HCT116 (cell line): ENCODE measurements around the gene LCMT1. TPM values are rescaled to one million over a fixed set of nuclear protein-coding genes. Genes with fewer than 3 reads are reported as not detected.

ENCODE experiments used
- ATAC-seq: fragments of 200-7000 bp; cut with Tn5 transposase; 2 replicates; pipeline ENCODE4 v1.9.1; 2020; ENCODE audit warnings: mild to moderate bottlenecking, moderate library complexity
- BruUV-seq: library from RNA; stranded (reverse); fragments of 400-500 nt; replicated peaks from 2 replicates; lab custom pipeline; 2021; lab: Mats Ljungman, UMichigan
- CTCF ChIA-PET: fragments of 300-600 bp; sonication (Branson Sonifier 250); formaldehyde crosslinking; loops from one replicate; lab custom pipeline; 2021; ENCODE audit warnings: antibody characterized with exemption; lab: Charles Lee
- POLR2A ChIA-PET: fragments of 300-600, 350-600 bp; sonication (Branson Sonifier 250); formaldehyde crosslinking; loops from one replicate; lab custom pipeline; 2021; ENCODE audit warnings: antibody characterized with exemption; lab: Charles Lee
- RAD21 ChIA-PET, 2 experiments: fragments of 300-600 bp; sonication (Branson Sonifier 250); formaldehyde crosslinking; loops; one replicate each; lab custom pipeline; 2023; ENCODE audit warnings: low total read pairs in 2 of 2; ENCODE audit not compliant: uncharacterized antibody in 2 of 2, unreplicated experiment in 2 of 2, low non-redundant PET in 1 of 2; lab: Charles Lee
- DNase-seq: peaks from one replicate; pipeline ENCODE4 v3.0.0-alpha.2; 2010; ENCODE audit warnings: low read depth, low spot score
- H2AFZ ChIP-seq: fragments of 200-600 bp; shearing (Covaris generic), sonication (generic); 2 replicates; pipeline ENCODE4 v1.6.1; 2017; ENCODE audit warnings: low read depth, mixed run types, mixed read lengths, antibody characterized with exemption, low read length; ENCODE audit not compliant: poor library complexity, severe bottlenecking
- H3K27ac ChIP-seq: 2 replicates; pipeline ENCODE4 v1.5.1; 2012; ENCODE audit warnings: low read depth, low read length
- H3K27me3 ChIP-seq: fragments of 200-600 bp; sonication (generic); 2 replicates; pipeline ENCODE4 v1.6.1; 2016; ENCODE audit warnings: mixed run types, low read length, mixed read lengths; ENCODE audit not compliant: insufficient read depth
- H3K36me3 ChIP-seq, 2 experiments: fragments of 200-500 bp in 1 of 2; fragments of 200-600 bp in 1 of 2; sonication (Bioruptor generic) in 1 of 2; sonication (generic) in 1 of 2; 2 replicates each; pipeline versions ENCODE4 v1.5.1 to v1.6.1; 2014 to 2016; ENCODE audit warnings: low read length in 2 of 2, inconsistent platforms in 1 of 2, mixed read lengths in 1 of 2, mixed run types in 1 of 2; ENCODE audit not compliant: insufficient read depth in 2 of 2, control insufficient read depth in 1 of 2
- H3K4me1 ChIP-seq, 2 experiments: fragments of 200-600 bp in 1 of 2; sonication (generic) in 1 of 2; 2 replicates each; pipeline versions ENCODE4 v1.5.1 to v1.6.1; 2012 to 2017; ENCODE audit warnings: low read length in 2 of 2, inconsistent platforms in 1 of 2, mild to moderate bottlenecking in 1 of 2, mixed read lengths in 1 of 2, mixed run types in 1 of 2, moderate library complexity in 1 of 2; ENCODE audit not compliant: insufficient read depth in 2 of 2, control insufficient read depth in 1 of 2
- H3K4me2 ChIP-seq: fragments of 200-600 bp; sonication (generic); 2 replicates; pipeline ENCODE4 v1.6.1; 2017; ENCODE audit warnings: mixed run types, low read length, mixed read lengths
- H3K4me3 ChIP-seq, 2 experiments: fragments of 200-600 bp in 1 of 2; sonication (generic) in 1 of 2; replicated peaks in 1 of 2; 2 replicates each; pipeline ENCODE4 v1.5.1; 2011 to 2016; ENCODE audit warnings: low read length in 2 of 2, control low read depth in 1 of 2, low read depth in 1 of 2, mild to moderate bottlenecking in 1 of 2, mixed read lengths in 1 of 2, mixed run types in 1 of 2
- H3K79me2 ChIP-seq: fragments of 200-600 bp; sonication (generic); 2 replicates; pipeline ENCODE4 v1.6.1; 2017; ENCODE audit warnings: mild to moderate bottlenecking, mixed run types, low read length, moderate library complexity, mixed read lengths; ENCODE audit not compliant: insufficient read depth
- H3K9ac ChIP-seq: fragments of 200-600 bp; sonication (generic); 2 replicates; pipeline ENCODE4 v1.6.1; 2016; ENCODE audit warnings: low read length, mixed read lengths
- H3K9me2 ChIP-seq: fragments of 200-600 bp; sonication (generic), shearing (Covaris generic); 2 replicates; pipeline ENCODE4 v1.6.1; 2017; ENCODE audit warnings: mixed run types, mild to moderate bottlenecking, moderate library complexity; ENCODE audit not compliant: insufficient read depth
- H3K9me3 ChIP-seq, 2 experiments: fragments of 200-500 bp in 1 of 2; fragments of 200-600 bp in 1 of 2; sonication (Bioruptor generic) in 1 of 2; sonication (generic) in 1 of 2; 2 replicates each; pipeline ENCODE4 v1.6.1; 2014 to 2017; ENCODE audit warnings: low read length in 2 of 2, mixed read lengths in 2 of 2, inconsistent platforms in 1 of 2, low read depth in 1 of 2, mild to moderate bottlenecking in 1 of 2, mixed run types in 1 of 2, moderate library complexity in 1 of 2; ENCODE audit not compliant: control insufficient read depth in 1 of 2, insufficient read depth in 1 of 2
- H4K20me1 ChIP-seq: fragments of 200-600 bp; sonication (generic), shearing (Covaris generic); 2 replicates; pipeline ENCODE4 v1.6.1; 2017; ENCODE audit warnings: mixed run types, mild to moderate bottlenecking, moderate library complexity; ENCODE audit not compliant: insufficient read depth
- CBX3 ChIP-seq: IDR thresholded peaks from 2 replicates; pipeline ENCODE4 v1.6.1; 2012; ENCODE audit warnings: low read depth
- CEBPB ChIP-seq: IDR thresholded peaks from 2 replicates; pipeline ENCODE4 v1.6.1; 2012; ENCODE audit warnings: low read depth
- CTCF ChIP-seq, 3 experiments: fragments of 200-600 bp in 1 of 3; sonication (generic) in 1 of 3; IDR thresholded peaks in 2 of 3; conservative IDR thresholded peaks in 1 of 3; 2 replicates each; pipeline ENCODE4 v1.5.1; 2012 to 2017; ENCODE audit warnings: low read depth in 2 of 3, low read length in 2 of 3, antibody characterized with exemption in 1 of 3, borderline replicate concordance in 1 of 3, control low read depth in 1 of 3, mild to moderate bottlenecking in 1 of 3, mixed read lengths in 1 of 3, mixed run types in 1 of 3, moderate library complexity in 1 of 3; ENCODE audit not compliant: insufficient read depth in 1 of 3
- ELF1 ChIP-seq: IDR thresholded peaks from 2 replicates; pipeline ENCODE4 v1.6.1; 2012; ENCODE audit warnings: low read depth, borderline replicate concordance
- EZH2 ChIP-seq: fragments of 200-600 bp; sonication (generic); IDR thresholded peaks from 2 replicates; pipeline ENCODE4 v1.6.1; 2017; ENCODE audit warnings: antibody characterized with exemption, mixed run types
- FOSL1 ChIP-seq: IDR thresholded peaks from 2 replicates; pipeline ENCODE4 v1.6.1; 2012; ENCODE audit warnings: low read depth
- JUND ChIP-seq: IDR thresholded peaks from 2 replicates; pipeline ENCODE4 v1.6.1; 2012
- MAX ChIP-seq: IDR thresholded peaks from 2 replicates; pipeline ENCODE4 v1.6.1; 2012
- POLR2A ChIP-seq: IDR thresholded peaks from 2 replicates; pipeline ENCODE4 v1.7.0; 2011; ENCODE audit warnings: borderline replicate concordance; ENCODE audit not compliant: insufficient read depth, insufficient read length; ENCODE audit errors: extremely low read depth
- RAD21 ChIP-seq: IDR thresholded peaks from 2 replicates; pipeline ENCODE4 v1.6.1; 2012; ENCODE audit warnings: low read depth, mild to moderate bottlenecking
- REST ChIP-seq: IDR thresholded peaks from 2 replicates; pipeline ENCODE4 v1.6.1; 2012; ENCODE audit warnings: low read depth
- SIN3A ChIP-seq: IDR thresholded peaks from 2 replicates; pipeline ENCODE4 v1.6.1; 2012; ENCODE audit warnings: low read depth
- SP1 ChIP-seq: IDR thresholded peaks from 2 replicates; pipeline ENCODE4 v1.6.1; 2012; ENCODE audit warnings: low read depth
- YY1 ChIP-seq: IDR thresholded peaks from 2 replicates; pipeline ENCODE4 v1.6.1; 2011; ENCODE audit warnings: low read length, low read depth, moderate library complexity, mild to moderate bottlenecking; ENCODE audit not compliant: insufficient replicate concordance; ENCODE audit errors: extremely low read depth
- ZBTB33 ChIP-seq: IDR thresholded peaks from 2 replicates; pipeline ENCODE4 v1.6.1; 2011; ENCODE audit warnings: mild to moderate bottlenecking, low read length, moderate library complexity; ENCODE audit not compliant: insufficient replicate concordance; ENCODE audit errors: extremely low read depth
- ZNF274 ChIP-seq: fragments of 200-500 bp; sonication (Bioruptor generic); IDR thresholded peaks from 2 replicates; pipeline ENCODE4 v1.6.1; 2014; ENCODE audit warnings: mild to moderate bottlenecking, low read depth, low read length, inconsistent platforms
- intact Hi-C: fragments of 100-400 bp; cut with micrococcal nuclease; formaldehyde crosslinking; loops from 2 replicates; pipeline ENCODE4 v1.10.0; 2022
- total RNA-seq: library from RNA; stranded (reverse); gene quantifications from one replicate; pipeline ENCODE4 v1.2.1, GENCODE V29; 2021; ENCODE audit not compliant: unreplicated experiment

LCMT1 gene
- total RNA-seq, 1 experiment from 2014 or later = 52.4 TPM

- H3K4me1 ChIP-seq = no peaks in the 10 kb centered on the region
- ATAC-seq = no peak
- H3K4me3 ChIP-seq = no peak overlapping the region
- H4K20me1 ChIP-seq = no peaks in the 10 kb centered on the region
- H3K4me2 ChIP-seq = no peak overlapping the region
- ChIA-PET CTCF (no interaction called here), RAD21 (no interaction called here), POLR2A (no interaction called here)
- H3K27ac ChIP-seq = no peak overlapping the region
- no peak for DNase-seq
- peaks cover 5% of the 10 kb centered on the region; the same call in 1 of the 2 replicates for H3K27me3 ChIP-seq
- H3K9me3 ChIP-seq = no peaks in the 10 kb centered on the region
- H3K36me3 ChIP-seq = no peaks in the 10 kb centered on the region
- H3K9me2 ChIP-seq = no peaks in the 10 kb centered on the region
- intact Hi-C loops = no loop called here
- H3K9ac ChIP-seq = no peak overlapping the region
- H3K79me2 ChIP-seq = no peaks in the 10 kb centered on the region
- no peak overlapping the region for H2AFZ ChIP-seq
- BruUV-seq = no TSS peak
- TF ChIP-seq ELF1 (no peak), YY1 (no peak), ZNF274 (no peak), ZBTB33 (no peak), SIN3A (no peak), POLR2A (no peak), RAD21 (no peak), SP1 (no peak), REST (no peak), MAX (no peak), JUND (no peak), CEBPB (no peak), FOSL1 (no peak), CTCF (IDR thresholded peaks at IDR 0.05 in 2 of 3, conservative IDR thresholded peaks at IDR 0.05 in 1 of 3; ENCODE audit: borderline replicate concordance in 1 of 3, insufficient read depth in 1 of 3, low read depth in 2 of 3, low read length in 2 of 3) (no peak), CBX3 (no peak), EZH2 (no peak)
These were observed 19.1 kb upstream of the LCMT1 start for GRCh38 chr16:25092441-25092840.
